H1 (cell line): ENCODE data around the gene PTPN22. TPM values are rescaled to one million over a fixed set of nuclear protein-coding genes. Genes with fewer than 3 reads are reported as not detected.

Experiments
- CTCF ChIA-PET: fragments of 300-600 bp; sonication (Branson Sonifier 250); formaldehyde crosslinking; loops from one replicate; lab custom pipeline; 2021; ENCODE audit not compliant: partially characterized antibody; lab: Charles Lee
- POLR2A ChIA-PET: fragments of 300-600 bp; sonication (Branson Sonifier 250); formaldehyde crosslinking; loops from one replicate; lab custom pipeline; 2021; ENCODE audit warnings: inconsistent platforms; ENCODE audit not compliant: partially characterized antibody; lab: Charles Lee
- DNase-seq, 2 experiments: peaks; one replicate each; pipeline versions ENCODE4 v3.0.0 to v3.0.0-alpha.2; 2010 to 2022; ENCODE audit warnings: low spot score in 2 of 2, low read depth in 1 of 2, mixed read lengths in 1 of 2
- FAIRE-seq: peaks from 2 replicates; lab custom pipeline; 2011; peaks lifted over from hg19 to GRCh38; lab: Jason Lieb, UNC
- H2AFZ ChIP-seq: 2 replicates; pipeline ENCODE4 v1.8.1; 2012; ENCODE audit warnings: low read length, inconsistent platforms
- H2AK5ac ChIP-seq: 2 replicates; pipeline ENCODE4 v1.6.1; 2013; ENCODE audit warnings: low read depth, low read length
- H2BK120ac ChIP-seq: replicated peaks from 2 replicates; pipeline ENCODE3; 2013; ENCODE audit warnings: low read depth, low read length, inconsistent platforms
- H2BK12ac ChIP-seq: 2 replicates; pipeline ENCODE4 v1.6.1; 2013; ENCODE audit warnings: low read depth, low read length
- H2BK15ac ChIP-seq: 2 replicates; pipeline ENCODE4 v1.6.1; 2013; ENCODE audit warnings: low read length
- H2BK20ac ChIP-seq: 2 replicates; pipeline ENCODE4 v1.6.1; 2013; ENCODE audit warnings: low read length
- H2BK5ac ChIP-seq: 2 replicates; pipeline ENCODE4 v1.6.1; 2013; ENCODE audit warnings: low read depth, low read length
- H3K14ac ChIP-seq: 2 replicates; pipeline ENCODE4 v1.6.1; 2013; ENCODE audit warnings: inconsistent platforms; ENCODE audit not compliant: insufficient read length
- H3K18ac ChIP-seq: 2 replicates; pipeline ENCODE4 v1.6.1; 2013; ENCODE audit warnings: low read length; ENCODE audit errors: extremely low read depth
- H3K23ac ChIP-seq: 2 replicates; pipeline ENCODE4 v1.6.1; 2013; ENCODE audit warnings: inconsistent platforms; ENCODE audit not compliant: insufficient read length
- H3K23me2 ChIP-seq: 2 replicates; pipeline ENCODE4 v1.6.1; 2013; ENCODE audit warnings: low read depth, low read length
- H3K27ac ChIP-seq: 2 replicates; pipeline ENCODE4 v1.6.1; 2011; ENCODE audit warnings: low read depth, low read length, inconsistent platforms
- H3K27me3 ChIP-seq, 4 experiments: replicated peaks in 1 of 4; 1 replicate in 1 of 4; 2 replicates in 3 of 4; pipeline versions ENCODE4 v1.6.1 to v1.8.1; 2011 to 2013; ENCODE audit warnings: low read length in 3 of 4, mild to moderate bottlenecking in 3 of 4, inconsistent platforms in 2 of 4, mixed read lengths in 2 of 4, moderate library complexity in 1 of 4; ENCODE audit not compliant: control insufficient read depth in 3 of 4, insufficient read depth in 3 of 4; ENCODE audit errors: extremely low read depth in 1 of 4
- H3K36me3 ChIP-seq, 4 experiments: 2 replicates each; pipeline versions ENCODE4 v1.6.1 to v1.8.1; 2011 to 2013; ENCODE audit warnings: mild to moderate bottlenecking in 4 of 4, low read length in 3 of 4, moderate library complexity in 2 of 4, control low read depth in 1 of 4, inconsistent platforms in 1 of 4; ENCODE audit not compliant: insufficient read depth in 4 of 4, control insufficient read depth in 2 of 4
- H3K4ac ChIP-seq: replicated peaks from 2 replicates; pipeline ENCODE3; 2013; ENCODE audit warnings: low read length, low read depth, mixed read lengths, inconsistent platforms; ENCODE audit not compliant: insufficient read length
- H3K4me1 ChIP-seq, 4 experiments: replicated peaks in 1 of 4; 1 replicate in 1 of 4; 2 replicates in 3 of 4; pipeline versions ENCODE4 v1.6.1 to v1.8.1; 2011 to 2013; ENCODE audit warnings: low read length in 3 of 4, inconsistent platforms in 2 of 4, mixed read lengths in 1 of 4; ENCODE audit not compliant: insufficient read depth in 4 of 4, control insufficient read depth in 3 of 4
- H3K4me2 ChIP-seq, 2 experiments: 2 replicates each; pipeline versions ENCODE4 v1.6.1 to v1.8.1; 2011 to 2013; ENCODE audit warnings: low read depth in 2 of 2, low read length in 2 of 2, control low read depth in 1 of 2, inconsistent platforms in 1 of 2, mild to moderate bottlenecking in 1 of 2; ENCODE audit not compliant: insufficient read depth in 1 of 2
- H3K4me3 ChIP-seq, 4 experiments: fragments of 200-600, 300-600 bp in 1 of 4; sonication (generic), shearing (Covaris generic), sonication (Bioruptor Twin) in 1 of 4; 2 replicates each; pipeline versions ENCODE4 v1.5.1 to v1.8.1; 2011 to 2016; ENCODE audit warnings: low read length in 4 of 4, low read depth in 3 of 4, control low read depth in 2 of 4, inconsistent platforms in 2 of 4, mild to moderate bottlenecking in 2 of 4, mixed read lengths in 1 of 4, moderate library complexity in 1 of 4; ENCODE audit not compliant: insufficient read depth in 2 of 4; ENCODE audit errors: extremely low read depth in 1 of 4
- H3K56ac ChIP-seq: replicated peaks from 2 replicates; pipeline ENCODE3; 2013; ENCODE audit warnings: low read depth, mild to moderate bottlenecking, mixed read lengths, low read length, inconsistent platforms; ENCODE audit not compliant: insufficient read length
- H3K79me1 ChIP-seq: 2 replicates; pipeline ENCODE4 v1.6.1; 2013; ENCODE audit warnings: low read depth, low read length, control low read depth
- H3K79me2 ChIP-seq, 2 experiments: 2 replicates each; pipeline versions ENCODE4 v1.6.1 to v1.8.1; 2012 to 2013; ENCODE audit warnings: low read length in 2 of 2, mild to moderate bottlenecking in 2 of 2, inconsistent platforms in 1 of 2; ENCODE audit not compliant: insufficient read depth in 2 of 2, control insufficient read depth in 1 of 2
- H3K9ac ChIP-seq, 4 experiments: replicated peaks in 1 of 4; 1 replicate in 1 of 4; 2 replicates in 3 of 4; pipeline versions ENCODE4 v1.6.1 to v1.8.1; 2011 to 2013; ENCODE audit warnings: low read depth in 3 of 4, low read length in 3 of 4, control low read depth in 2 of 4, mild to moderate bottlenecking in 2 of 4, moderate library complexity in 2 of 4, inconsistent platforms in 1 of 4; ENCODE audit errors: extremely low read depth in 1 of 4
- H3K9me3 ChIP-seq, 2 experiments: 2 replicates each; pipeline versions ENCODE4 v1.6.1 to v1.8.1; 2012 to 2013; ENCODE audit warnings: mild to moderate bottlenecking in 2 of 2, moderate library complexity in 2 of 2, control low read depth in 1 of 2, inconsistent platforms in 1 of 2, low read depth in 1 of 2, low read length in 1 of 2, mixed read lengths in 1 of 2; ENCODE audit not compliant: insufficient read depth in 2 of 2
- H4K20me1 ChIP-seq, 2 experiments: replicated peaks in 1 of 2; 2 replicates each; pipeline versions ENCODE3 to v1.8.1; 2011 to 2013; ENCODE audit warnings: inconsistent platforms in 2 of 2, low read length in 2 of 2, mild to moderate bottlenecking in 1 of 2; ENCODE audit not compliant: insufficient read depth in 2 of 2, control insufficient read depth in 1 of 2
- H4K5ac ChIP-seq: 2 replicates; pipeline ENCODE4 v1.6.1; 2013; ENCODE audit warnings: low read length, low read depth, mixed read lengths, inconsistent platforms; ENCODE audit not compliant: insufficient read length
- H4K8ac ChIP-seq: 2 replicates; pipeline ENCODE4 v1.8.0; 2013; ENCODE audit warnings: mild to moderate bottlenecking, moderate library complexity, low read length, inconsistent platforms; ENCODE audit not compliant: insufficient read depth; ENCODE audit errors: extremely low read depth
- H4K91ac ChIP-seq: replicated peaks from 2 replicates; pipeline ENCODE3; 2013; ENCODE audit warnings: low read length, mixed read lengths, inconsistent platforms; ENCODE audit not compliant: insufficient read length
- BRCA1 ChIP-seq: IDR thresholded peaks from 2 replicates; pipeline ENCODE4 v1.6.1; 2012; ENCODE audit warnings: low read depth, low read length, improper control_type of control experiment
- CREB1 ChIP-seq: IDR thresholded peaks from 2 replicates; pipeline ENCODE4 v1.6.1; 2012; ENCODE audit warnings: inconsistent platforms
- RAD21 ChIP-seq, 2 experiments: IDR thresholded peaks in 1 of 2; conservative IDR thresholded peaks in 1 of 2; 2 replicates each; pipeline ENCODE4 v1.6.1; 2011; ENCODE audit warnings: low read depth in 2 of 2, low read length in 2 of 2, improper control_type of control experiment in 1 of 2, inconsistent platforms in 1 of 2, mild to moderate bottlenecking in 1 of 2, moderate library complexity in 1 of 2
- SIN3A ChIP-seq, 2 experiments: IDR thresholded peaks in 1 of 2; conservative IDR thresholded peaks in 1 of 2; 2 replicates each; pipeline ENCODE4 v1.6.1; 2011 to 2012; ENCODE audit warnings: low read length in 2 of 2, improper control_type of control experiment in 1 of 2, low read depth in 1 of 2, mild to moderate bottlenecking in 1 of 2
- SIRT6 ChIP-seq: IDR thresholded peaks from one replicate; pipeline ENCODE4 v1.7.1; 2012; ENCODE audit warnings: low read length, inconsistent platforms
- SRF ChIP-seq: IDR thresholded peaks from 2 replicates; pipeline ENCODE4 v1.6.1; 2011; ENCODE audit warnings: mild to moderate bottlenecking, low read depth, low read length, moderate library complexity
- YY1 ChIP-seq: IDR thresholded peaks from 2 replicates; pipeline ENCODE4 v1.6.1; 2011; ENCODE audit warnings: low read depth, mild to moderate bottlenecking, low read length
- ZNF274 ChIP-seq: IDR thresholded peaks from 2 replicates; pipeline ENCODE4 v1.7.0; 2012; ENCODE audit warnings: low read length, borderline replicate concordance; ENCODE audit errors: extremely low read depth
- WGBS, 2 experiments: shearing (Covaris generic) in 1 of 2; methylation state at CpG; one replicate each; pipeline versions ENCODE4 v1.1.6 to v1.1.7; 2013 to 2015; ENCODE audit warnings: low lambda C conversion rate in 2 of 2, mixed read lengths in 2 of 2, inconsistent platforms in 1 of 2, low coverage in 1 of 2, missing lambda C conversion rate in 1 of 2; ENCODE audit not compliant: insufficient replicate concordance in 2 of 2, insufficient coverage in 1 of 2, insufficient read length in 1 of 2; ENCODE audit errors: extremely low coverage in 1 of 2, missing lambda C conversion rate in 1 of 2; 5-methylcytosine and 5-hydroxymethylcytosine counted together
- polyA plus RNA-seq, 7 experiments: library from polyadenylated mRNA; depleted of rRNA in 3 of 7; stranded (reverse) in 5 of 7; unstranded in 2 of 7; fragments of >200 nt in 5 of 7; fragments of 200-250 nt in 2 of 7; gene quantifications; 1 replicate in 5 of 7; 2 replicates in 1 of 7; 4 replicates in 1 of 7; pipeline versions ENCODE4 v1.2.1 to v1.2.3, GENCODE V29; 2011 to 2013; ENCODE audit warnings: missing spikeins in 2 of 7, mixed read lengths in 2 of 7
- total RNA-seq: library from RNA; stranded (reverse); fragmentation: NEBNext Ultra II Directional; extraction: Animal tissue kit (Norgen Biotek cat#: 25700); gene quantifications from 2 replicates; pipeline ENCODE4 v1.2.1, GENCODE V29; 2021

Gene PTPN22
- total and polyA plus RNA-seq, 2 of the 8 experiments (the other 6 are each of a cell fraction or from before 2014, with no cell fraction given), result not detected

- H3K9me3 ChIP-seq, result no peaks in the 10 kb centered on the region
- no peak overlapping the region for H3K27ac ChIP-seq
- TF ChIP-seq YY1, result no peak
- TF ChIP-seq SIRT6, result no peak
- TF ChIP-seq ZNF274, result no peak
- no peak for TF ChIP-seq CREB1
- no peak for TF ChIP-seq SIN3A (conservative IDR thresholded peaks at IDR 0.05 in 1 of 2, IDR thresholded peaks at IDR 0.05 in 1 of 2; ENCODE audit: low read depth in 1 of 2, low read length in 2 of 2)
- TF ChIP-seq RAD21 (IDR thresholded peaks at IDR 0.05 in 1 of 2, conservative IDR thresholded peaks at IDR 0.05 in 1 of 2; ENCODE audit: low read depth in 2 of 2, low read length in 2 of 2), result no peak
- TF ChIP-seq SRF, result no peak
- TF ChIP-seq BRCA1, result no peak
- no peak for DNase-seq
- H3K18ac ChIP-seq, result no peak overlapping the region
- CTCF ChIA-PET, result interaction anchor here (1.0 to 3.5 kb wide), 5 partner anchors 14 to 49 kb away, joined by 3 to 14 read pairs (median 4); partner anchors contain the start of gene AP4B1
- H3K23me2 ChIP-seq, result no peaks in the 10 kb centered on the region
- no peak overlapping the region for H3K4me3 ChIP-seq
- H4K91ac ChIP-seq, result no peak overlapping the region
- no peak overlapping the region for H2BK15ac ChIP-seq
- H3K79me2 ChIP-seq, result no peaks in the 10 kb centered on the region
- no peak overlapping the region for H2AK5ac ChIP-seq
- H3K23ac ChIP-seq, result no peak overlapping the region
- H3K4me2 ChIP-seq, result no peak overlapping the region
- no peak overlapping the region for H2BK120ac ChIP-seq
- H4K5ac ChIP-seq, result no peak overlapping the region
- no peaks in the 10 kb centered on the region; a peak in 1 of 7 replicates for H3K27me3 ChIP-seq
- H3K4me1 ChIP-seq, result no peaks in the 10 kb centered on the region
- no peak overlapping the region for H4K8ac ChIP-seq
- no peak overlapping the region for H2BK20ac ChIP-seq
- no peaks in the 10 kb centered on the region for H3K36me3 ChIP-seq
- H2BK12ac ChIP-seq, result no peak overlapping the region
- no peak overlapping the region for H3K9ac ChIP-seq
- no peak overlapping the region for H3K4ac ChIP-seq
- H4K20me1 ChIP-seq, result no peaks in the 10 kb centered on the region
- no peak for FAIRE-seq
- no peak overlapping the region for H2AFZ ChIP-seq
- H2BK5ac ChIP-seq, result no peak overlapping the region
- WGBS, 2 experiments, result 90% methylated on average over 2 of the region's 2 CpGs; no CpG with 5 or more reads in 1 of the 2 experiments
- no peaks in the 10 kb centered on the region for H3K79me1 ChIP-seq
- no peak overlapping the region for H3K56ac ChIP-seq
- POLR2A ChIA-PET, result interaction anchor here (0.6 kb wide), 1 partner anchor 944 kb away, joined by 3 read pairs; no protein-coding TSS in a partner anchor
- no peak overlapping the region for H3K14ac ChIP-seq
Measured at GRCh38 chr1:113881661-113882060, 10.1 kb upstream of the PTPN22 start.
